Kasumi-1 (cell line): ENCODE results near the gene C3.
"Not testable (repeated sequence)": the region's sequence is repeated elsewhere in the genome, so short reads cannot be mapped to it uniquely, and the experiment has no call there.

Source experiments
- DNase-seq, 2 experiments: peaks; one replicate each; lab custom pipeline; 2025; lab: John Stamatoyannopoulos, UW

Gene C3

GRCh38 chr19:6692027-6692426 is 28.4 kb downstream of the C3 start:
- DNase-seq = no peak

- no peak for DNase-seq
Observed at GRCh38 chr19:6691342-6691741, 29.1 kb downstream of the C3 start.

GRCh38 chr19:6690160-6690885 is 30.1 kb downstream of the C3 start:
- DNase-seq = no peak

- DNase-seq = no peak
Observed at GRCh38 chr19:6687114-6687513, 33.3 kb downstream of the C3 start.

- no peak for DNase-seq
Observed at GRCh38 chr19:6686628-6686975, 33.8 kb downstream of the C3 start.

GRCh38 chr19:6685962-6686627 is 34.4 kb downstream of the C3 start:
- no peak for DNase-seq

GRCh38 chr19:6685482-6685881 is 35.0 kb downstream of the C3 start:
- no peak for DNase-seq

- no peak for DNase-seq
Observed at GRCh38 chr19:6683971-6684370, 36.5 kb downstream of the C3 start.

GRCh38 chr19:6682607-6683128 is 37.8 kb downstream of the C3 start:
- DNase-seq = no peak

- no peak for DNase-seq
Observed at GRCh38 chr19:6680141-6680540, 40.3 kb downstream of the C3 start.

- no peak for DNase-seq
Observed at GRCh38 chr19:6679139-6679538, 41.3 kb downstream of the C3 start.

GRCh38 chr19:6678690-6679109 is 41.8 kb downstream of the C3 start:
- DNase-seq = no peak

GRCh38 chr19:6677883-6678689 is 42.4 kb downstream of the C3 start:
- DNase-seq = no peak

- DNase-seq = no peak
Observed at GRCh38 chr19:6677495-6677882, 43.0 kb downstream of the C3 start.

- no peak for DNase-seq
Observed at GRCh38 chr19:6676288-6676687, 44.2 kb downstream of the C3 start.

GRCh38 chr19:6674868-6675305 is 45.6 kb downstream of the C3 start:
- DNase-seq = peak; percentile 88 to 96

GRCh38 chr19:6674408-6674807 is 46.0 kb downstream of the C3 start:
- not testable (repeated sequence) for DNase-seq

GRCh38 chr19:6672693-6673290 is 47.7 kb downstream of the C3 start:
- no peak for DNase-seq

GRCh38 chr19:6671960-6672359 is 48.5 kb downstream of the C3 start:
- DNase-seq = peak; percentile 18 to 43

- no peak for DNase-seq
Observed at GRCh38 chr19:6668691-6669090, 51.8 kb downstream of the C3 start.

GRCh38 chr19:6667114-6667627 is 53.3 kb downstream of the C3 start:
- no peak for DNase-seq

GRCh38 chr19:6664916-6665315 is 55.5 kb downstream of the C3 start:
- no peak for DNase-seq
